GM19324 (cell line): ENCODE results near the gene ZBTB38.

Experiments
- ATAC-seq: cut with Tn5 transposase; IDR thresholded peaks from one replicate; pipeline ENCODE4 v1.9.1; 2021; ENCODE audit warnings: mild to moderate bottlenecking, moderate library complexity; ENCODE audit not compliant: unreplicated experiment, low FRiP score

The ZBTB38 gene

GRCh38 chr3:141400073-141400971 is 32.0 kb downstream of the ZBTB38 start:
- ATAC-seq, result no peak

GRCh38 chr3:141401095-141401494 is 32.8 kb downstream of the ZBTB38 start:
- ATAC-seq, result no peak

DNA sequence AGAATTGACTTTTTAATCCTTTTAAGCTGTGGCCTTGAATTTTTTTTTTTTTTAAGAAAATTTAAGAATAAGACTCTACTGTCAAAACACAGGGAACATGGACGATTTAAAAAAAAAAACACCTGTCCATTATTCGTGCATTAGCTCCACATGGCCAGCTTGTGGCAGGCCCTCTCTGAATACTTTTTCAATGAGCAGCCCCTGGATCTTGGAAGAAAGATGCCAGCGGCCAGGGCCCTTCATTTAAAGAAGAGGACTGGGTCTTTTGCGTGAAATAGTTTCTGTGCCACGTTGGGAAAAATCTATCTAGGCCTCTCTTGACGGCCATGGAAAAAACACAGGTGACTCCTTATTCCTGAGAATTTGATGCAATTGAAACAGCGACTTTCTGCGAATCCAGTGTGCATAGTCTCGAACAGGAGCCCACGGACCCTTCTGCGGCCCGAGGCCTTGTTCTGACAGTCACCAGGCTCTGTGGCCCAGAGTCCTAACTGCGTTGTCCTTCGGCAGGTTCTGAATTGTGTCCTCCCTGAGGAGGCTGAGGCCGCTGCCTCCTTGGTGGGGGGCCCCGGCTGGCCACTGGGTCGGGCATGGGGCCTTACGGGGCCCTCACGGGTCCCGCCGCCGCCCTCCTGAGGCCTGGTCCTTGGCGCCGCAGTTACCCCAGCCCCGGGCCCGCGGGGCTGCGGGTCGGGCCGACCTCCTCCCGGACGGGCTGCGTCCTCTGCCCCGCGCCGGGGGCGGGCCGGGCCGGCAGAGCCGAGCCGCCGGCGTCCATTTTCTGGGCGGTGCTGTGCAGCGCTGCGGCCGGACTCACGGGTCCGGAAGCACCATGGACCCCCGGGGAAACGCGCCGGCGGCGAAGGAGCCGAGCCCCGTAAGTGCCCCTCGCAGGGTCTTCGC is 33.5 kb downstream of the ZBTB38 start:
- ATAC-seq, result peak; percentile 69

- peak; percentile 60 for ATAC-seq
Measured at GRCh38 chr3:141402476-141403171, 34.3 kb downstream of the ZBTB38 start.

DNA sequence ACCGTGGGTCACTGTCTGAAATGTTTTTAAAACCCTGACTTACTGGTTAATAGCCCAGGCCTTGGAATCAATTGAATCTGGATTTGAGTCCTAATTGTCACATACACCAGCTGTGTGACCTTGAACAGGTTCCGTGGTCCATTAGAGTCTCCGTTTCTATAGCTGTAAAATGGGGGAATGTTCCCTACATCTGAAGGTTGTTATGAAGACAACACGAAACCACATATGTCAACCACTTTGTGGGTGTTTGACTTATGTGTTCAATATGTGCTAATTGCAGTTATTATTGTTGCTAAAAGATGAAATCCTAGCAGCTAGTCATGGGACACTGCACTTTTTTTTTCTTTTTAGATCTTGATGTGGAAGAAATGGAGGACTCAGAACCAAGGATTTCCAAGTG is 35.3 kb downstream of the ZBTB38 start:
- no peak for ATAC-seq

DNA sequence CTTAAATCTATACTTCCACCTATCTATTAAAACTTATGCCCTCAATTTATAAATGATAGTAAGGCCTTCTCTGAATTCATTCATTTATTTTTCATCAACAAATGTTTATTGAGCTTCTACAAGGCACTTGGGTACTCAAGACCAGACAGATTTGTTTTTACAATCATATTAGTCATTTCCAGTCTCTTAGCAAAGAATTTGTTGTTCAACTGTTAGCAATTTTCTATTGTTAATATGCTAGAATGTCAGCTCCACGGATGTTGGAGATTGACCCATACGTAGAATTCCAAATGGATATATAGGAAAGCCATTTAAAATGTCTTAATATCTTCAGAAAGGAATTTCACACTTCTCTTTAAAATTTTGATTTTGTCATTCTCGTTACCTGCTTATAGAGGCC is 36.7 kb downstream of the ZBTB38 start:
- no peak for ATAC-seq

DNA sequence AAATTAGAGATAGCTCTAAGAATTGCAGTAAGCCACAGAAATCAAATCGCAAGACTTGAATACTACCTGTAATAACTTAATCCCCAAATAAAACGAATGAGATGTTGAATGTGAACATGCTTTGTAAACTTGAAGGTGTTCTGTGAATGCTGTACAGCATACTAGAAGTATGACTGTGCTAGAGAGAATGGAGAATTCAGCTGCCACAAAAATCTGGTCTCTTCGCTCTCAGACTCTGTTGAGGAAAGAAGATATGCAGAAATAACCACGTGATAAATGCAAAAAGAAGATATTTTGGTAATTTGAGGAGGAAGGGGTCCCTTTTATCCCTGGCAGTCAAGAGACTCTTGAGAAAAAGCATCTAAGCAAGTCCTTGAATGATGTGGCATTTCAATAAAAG is 37.3 kb downstream of the ZBTB38 start:
- ATAC-seq, result no peak

DNA sequence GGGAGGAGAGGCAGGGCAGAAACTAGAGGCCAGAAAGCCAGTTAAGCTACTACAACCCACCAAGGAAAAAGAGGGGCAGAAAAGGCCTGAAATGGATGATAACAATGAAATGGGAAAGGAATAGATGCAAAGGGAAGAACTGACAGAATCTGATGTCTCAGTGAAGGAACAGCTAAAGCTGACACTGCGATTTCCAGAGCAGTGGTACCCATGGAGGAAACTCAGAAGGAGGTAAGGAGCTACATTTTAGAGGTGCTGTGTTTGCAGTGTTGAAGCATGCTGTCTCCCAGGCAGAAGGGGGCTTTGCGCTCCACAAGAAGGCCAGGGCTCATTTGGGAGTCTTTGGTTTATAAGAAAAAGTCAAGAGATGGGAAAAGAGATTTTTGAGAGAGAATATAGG is 38.0 kb downstream of the ZBTB38 start:
- ATAC-seq, result no peak

DNA sequence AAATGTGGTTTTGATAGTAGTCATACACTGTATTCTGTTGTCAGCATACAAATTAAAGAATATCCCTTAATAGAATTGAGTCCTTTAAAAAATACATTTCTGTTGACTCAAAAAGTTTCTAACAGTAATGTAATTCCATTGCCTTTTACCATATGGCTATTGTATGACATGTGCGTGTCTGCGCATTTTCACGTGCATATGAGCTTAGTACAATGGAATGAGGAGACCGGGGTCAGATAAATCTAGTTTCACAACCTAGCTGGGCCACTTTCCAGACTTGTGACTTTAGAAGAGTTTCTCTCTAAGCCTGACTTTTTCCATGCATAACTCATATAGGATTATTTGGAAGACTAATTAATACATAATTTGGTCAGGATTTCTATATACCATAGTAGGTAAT is 38.7 kb downstream of the ZBTB38 start:
- ATAC-seq, result no peak

GRCh38 chr3:141407825-141408224 is 39.5 kb downstream of the ZBTB38 start:
- no peak for ATAC-seq

GRCh38 chr3:141408596-141408995 is 40.3 kb downstream of the ZBTB38 start:
- no peak for ATAC-seq

GRCh38 chr3:141409940-141410241 is 41.6 kb downstream of the ZBTB38 start:
- no peak for ATAC-seq

GRCh38 chr3:141410408-141410807 is 42.1 kb downstream of the ZBTB38 start:
- ATAC-seq, result no peak

GRCh38 chr3:141410846-141411245 is 42.5 kb downstream of the ZBTB38 start:
- no peak for ATAC-seq

- peak; percentile 40 for ATAC-seq
Measured at GRCh38 chr3:141411251-141411771, 43.0 kb downstream of the ZBTB38 start.

DNA sequence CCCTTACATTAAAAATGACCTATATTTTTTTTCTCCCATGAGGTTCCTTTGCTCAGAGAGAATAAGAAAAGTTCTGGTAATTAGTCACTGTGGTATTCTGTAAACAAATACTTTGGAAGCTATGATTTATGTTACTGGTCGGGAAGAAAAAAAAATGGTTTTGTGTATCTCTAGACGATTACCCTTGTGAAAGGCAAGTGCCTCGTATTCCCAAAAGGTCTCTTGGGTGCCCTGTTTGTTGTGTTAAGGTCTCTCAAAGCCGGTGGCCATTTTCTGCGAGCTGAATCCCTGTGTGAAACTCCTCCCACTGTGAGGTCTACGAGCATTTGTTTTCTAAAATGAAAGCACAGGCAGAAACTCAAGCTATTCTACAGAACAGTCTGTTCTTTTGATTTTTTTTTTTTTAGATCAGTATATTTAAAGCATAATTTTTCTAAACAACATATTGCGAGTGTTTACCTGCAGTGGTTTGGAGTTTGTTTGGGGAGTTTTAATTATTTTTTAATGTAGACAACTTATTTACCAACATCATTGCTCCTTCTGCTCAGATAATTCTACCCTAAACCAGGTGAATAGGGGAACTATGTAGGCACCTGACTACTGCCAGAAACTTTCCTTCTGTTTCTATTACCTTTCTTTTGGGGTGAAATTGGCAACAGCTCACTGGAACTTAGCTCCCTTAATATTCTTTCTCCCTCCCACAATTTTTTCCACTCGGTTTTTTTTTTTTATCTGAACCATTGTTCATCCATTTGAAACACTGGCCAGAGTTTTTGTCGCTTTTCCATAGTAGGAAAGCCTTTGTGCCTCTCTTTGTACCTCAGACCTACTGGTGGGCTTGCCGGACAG is 44.0 kb downstream of the ZBTB38 start:
- ATAC-seq, result no peak

DNA sequence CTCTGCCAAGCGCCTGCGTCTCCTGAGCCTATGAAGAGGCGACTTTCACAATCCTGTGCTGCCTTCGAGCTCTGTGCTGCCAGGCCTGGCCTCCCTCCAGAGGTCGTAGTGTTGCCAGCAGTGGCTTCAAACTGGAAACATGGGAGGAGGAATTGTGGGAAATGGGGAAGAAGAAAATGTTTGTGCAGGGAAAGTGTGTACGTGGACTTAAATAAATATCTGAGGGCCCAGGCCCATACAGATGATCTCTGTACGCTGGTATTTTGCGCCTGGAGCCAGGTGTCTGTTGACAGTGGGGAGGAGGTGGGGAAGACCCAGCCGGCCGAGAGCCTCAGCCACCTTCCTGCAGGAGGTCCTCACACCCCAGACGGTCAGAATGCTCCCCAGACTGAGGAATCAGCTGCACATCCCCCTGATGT is 44.6 kb downstream of the ZBTB38 start:
- ATAC-seq, result no peak

GRCh38 chr3:141413391-141413790 is 45.1 kb downstream of the ZBTB38 start:
- no peak for ATAC-seq

DNA sequence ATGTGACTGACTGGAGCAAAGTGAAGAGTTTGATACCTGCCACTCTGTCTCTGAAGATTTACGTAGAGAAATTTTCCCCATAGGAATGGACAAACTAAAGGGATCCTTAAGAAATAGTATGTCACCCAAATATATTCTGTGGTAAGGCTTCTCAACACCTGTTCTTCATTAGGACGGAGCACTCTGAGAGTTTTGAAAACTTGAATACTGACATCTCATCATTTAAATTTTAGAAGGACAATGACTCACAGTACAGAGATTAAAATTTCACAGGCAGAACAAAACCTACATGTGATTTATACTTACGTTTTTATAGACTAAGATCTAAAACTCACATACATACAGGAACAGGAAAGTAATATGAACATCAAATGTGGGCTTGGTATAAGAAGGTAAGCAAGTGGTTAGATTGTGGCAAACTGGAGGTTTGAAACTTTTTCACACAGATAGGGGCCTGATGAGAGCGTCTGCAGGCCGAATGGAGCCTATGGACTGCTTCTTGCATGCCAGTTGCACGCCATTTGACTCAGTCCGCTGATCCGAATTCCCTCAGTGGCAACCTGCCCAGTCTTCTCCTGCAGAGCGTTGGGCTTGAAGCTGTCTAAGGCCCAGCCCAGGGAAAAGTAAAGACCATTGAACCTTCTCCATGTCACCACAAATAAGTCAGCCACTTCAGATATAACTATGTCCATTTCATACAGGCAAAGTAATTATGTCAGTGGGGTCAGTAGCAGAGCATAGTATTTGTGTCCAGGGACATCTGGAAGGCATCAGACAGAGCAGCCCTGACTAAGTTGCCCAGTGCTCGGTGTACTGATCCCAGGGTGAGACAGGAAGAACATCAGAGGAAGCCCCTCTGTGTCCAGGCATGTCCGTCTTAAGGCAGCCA is 45.7 kb downstream of the ZBTB38 start:
- no peak for ATAC-seq
